GM12875 (cell line): Measurements from ENCODE around the gene TBX21.
A peak's percentile ranks its signal among the peaks of the same experiment; 100 is the strongest.

Experiments used
- H3K4me3 ChIP-seq: one replicate; pipeline ENCODE4 v1.5.1; 2011; ENCODE audit warnings: low read depth, low read length, control low read depth
- CTCF ChIP-seq: IDR thresholded peaks from 2 replicates; pipeline ENCODE4 v1.5.1; 2011; ENCODE audit warnings: low read depth, mild to moderate bottlenecking, control low read depth, inconsistent platforms, low read length, moderate library complexity, borderline replicate concordance; ENCODE audit not compliant: insufficient read depth

TBX21 gene

GRCh38 chr17:47733047-47733673 lies at the start of gene TBX21:
TBX21 (plus strand) TSS chr17:47733236; CDS start chr17:47733455, 219 bp downstream.
- peak within 1 kb of the TSS; percentile 36 for H3K4me3 ChIP-seq
- peak; percentile 52; the same call in 1 of the 2 replicates for TF ChIP-seq CTCF

- TF ChIP-seq CTCF = no peak
- H3K4me3 ChIP-seq = no peak overlapping the region
These were observed 49.0 kb upstream of the TBX21 start for GRCh38 chr17:47684025-47684424.

GRCh38 chr17:47684535-47685193 lies 48.4 kb upstream of the TBX21 start:
- no peak overlapping the region for H3K4me3 ChIP-seq
- no peak for TF ChIP-seq CTCF

GRCh38 chr17:47685556-47686275 lies 47.3 kb upstream of the TBX21 start:
- no peak for TF ChIP-seq CTCF
- no peak overlapping the region for H3K4me3 ChIP-seq

GRCh38 chr17:47686276-47686635 lies 46.8 kb upstream of the TBX21 start:
- H3K4me3 ChIP-seq = no peak overlapping the region
- TF ChIP-seq CTCF = no peak

GRCh38 chr17:47686664-47687327 lies 46.2 kb upstream of the TBX21 start:
- no peak overlapping the region for H3K4me3 ChIP-seq
- no peak for TF ChIP-seq CTCF
